ENCODE results near the gene IMP4.

DNA sequence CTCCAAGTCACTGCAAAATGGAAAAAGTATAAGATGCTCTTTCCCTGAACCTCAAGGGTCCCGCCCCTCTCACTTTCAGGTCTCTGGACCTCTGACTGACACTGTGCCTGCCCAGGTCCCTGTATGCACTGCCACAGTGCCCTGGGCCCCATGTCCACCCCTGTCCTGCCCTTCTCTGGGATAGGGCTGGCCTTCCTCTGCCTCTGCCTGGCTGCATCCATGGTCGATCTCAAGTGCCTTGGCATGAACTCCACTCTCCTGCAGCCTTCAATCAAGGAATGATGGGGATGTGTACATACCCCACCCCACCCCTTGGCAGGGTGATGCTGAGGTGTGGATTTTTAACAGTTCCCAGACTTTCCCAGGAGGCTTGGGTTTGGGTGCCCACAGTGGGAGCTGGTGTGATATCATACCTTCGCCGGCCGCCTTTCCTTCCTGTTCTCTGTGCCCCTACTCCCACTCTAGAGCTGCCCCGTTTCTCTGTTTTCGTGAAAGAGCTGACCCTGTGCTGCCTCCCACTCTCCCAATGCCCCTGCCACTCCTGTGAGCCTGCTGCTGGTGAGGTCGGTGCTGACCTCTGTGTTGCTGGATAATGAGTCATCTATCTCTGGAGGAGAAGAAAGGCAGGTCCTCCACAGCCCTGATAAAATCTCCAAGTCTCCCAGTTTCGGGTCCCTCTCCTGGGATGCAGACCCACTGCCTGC, 32.0 kb downstream of the IMP4 start:
- TF ChIP-seq EP300 (IDR thresholded peaks at IDR 0.05) (no peak), CTCF (IDR thresholded peaks at IDR 0.05) (no peak)

Measured in tibial nerve (tissue), 4 donors.